Measurements from ENCODE around the gene OTUB1.

DNA sequence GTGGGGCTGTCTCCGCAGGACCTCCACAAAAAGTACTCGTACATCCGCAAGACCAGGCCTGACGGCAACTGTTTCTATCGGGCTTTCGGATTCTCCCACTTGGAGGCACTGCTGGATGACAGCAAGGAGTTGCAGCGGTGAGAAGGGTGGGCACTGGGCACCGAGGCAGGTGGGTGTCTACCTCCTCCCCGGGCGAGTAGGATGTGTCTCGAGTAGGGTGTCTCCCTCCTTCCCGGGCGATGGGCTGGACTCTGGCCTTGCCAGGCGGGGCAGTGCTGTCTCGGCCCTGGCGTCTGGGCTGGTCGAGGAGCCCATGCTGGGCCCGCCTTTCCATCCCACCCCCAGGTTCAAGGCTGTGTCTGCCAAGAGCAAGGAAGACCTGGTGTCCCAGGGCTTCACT lies 10.3 kb downstream of the OTUB1 start:
- TF ChIP-seq, protein P1, sequence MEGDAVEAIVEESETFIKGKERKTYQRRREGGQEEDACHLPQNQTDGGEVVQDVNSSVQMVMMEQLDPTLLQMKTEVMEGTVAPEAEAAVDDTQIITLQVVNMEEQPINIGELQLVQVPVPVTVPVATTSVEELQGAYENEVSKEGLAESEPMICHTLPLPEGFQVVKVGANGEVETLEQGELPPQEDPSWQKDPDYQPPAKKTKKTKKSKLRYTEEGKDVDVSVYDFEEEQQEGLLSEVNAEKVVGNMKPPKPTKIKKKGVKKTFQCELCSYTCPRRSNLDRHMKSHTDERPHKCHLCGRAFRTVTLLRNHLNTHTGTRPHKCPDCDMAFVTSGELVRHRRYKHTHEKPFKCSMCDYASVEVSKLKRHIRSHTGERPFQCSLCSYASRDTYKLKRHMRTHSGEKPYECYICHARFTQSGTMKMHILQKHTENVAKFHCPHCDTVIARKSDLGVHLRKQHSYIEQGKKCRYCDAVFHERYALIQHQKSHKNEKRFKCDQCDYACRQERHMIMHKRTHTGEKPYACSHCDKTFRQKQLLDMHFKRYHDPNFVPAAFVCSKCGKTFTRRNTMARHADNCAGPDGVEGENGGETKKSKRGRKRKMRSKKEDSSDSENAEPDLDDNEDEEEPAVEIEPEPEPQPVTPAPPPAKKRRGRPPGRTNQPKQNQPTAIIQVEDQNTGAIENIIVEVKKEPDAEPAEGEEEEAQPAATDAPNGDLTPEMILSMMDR (IDR thresholded peaks at IDR 0.05): no peak
- TF ChIP-seq POLR2AphosphoS5 (IDR thresholded peaks at IDR 0.05): no peak
